Measurements from ENCODE around the gene BAG5. TPM values are rescaled to one million over a fixed set of nuclear protein-coding genes. Genes with fewer than 3 reads are reported as not detected.

Gene BAG5
- total and polyA plus RNA-seq, 8 donors = 22.7 to 32.1 (median 25.9) TPM

- no peak overlapping the region for H3K27ac ChIP-seq
- H3K27me3 ChIP-seq = no peaks in the 10 kb centered on the region
- no peaks in the 10 kb centered on the region for H3K9me3 ChIP-seq
- intact Hi-C loops (cut with DNase I) = no loop called here
- H3K4me1 ChIP-seq = peaks cover 14 to 47% of the 10 kb centered on the region in 2 donors
- DNase-seq (no peak), ATAC-seq (no peak)
- TF ChIP-seq CTCF (IDR thresholded peaks at IDR 0.05) = no peak
- H3K4me3 ChIP-seq = no peak overlapping the region
- peaks cover 0 to 58% of the 10 kb centered on the region in 2 donors for H3K36me3 ChIP-seq
Observed at GRCh38 chr14:103531421-103532215, 30.8 kb downstream of the BAG5 start.

- no peaks in the 10 kb centered on the region for H3K9me3 ChIP-seq
- intact Hi-C loops (cut with DNase I) = no loop called here
- no peak for TF ChIP-seq CTCF (IDR thresholded peaks at IDR 0.05)
Observed at GRCh38 chr14:103530831-103531230, 31.6 kb downstream of the BAG5 start.

DNA sequence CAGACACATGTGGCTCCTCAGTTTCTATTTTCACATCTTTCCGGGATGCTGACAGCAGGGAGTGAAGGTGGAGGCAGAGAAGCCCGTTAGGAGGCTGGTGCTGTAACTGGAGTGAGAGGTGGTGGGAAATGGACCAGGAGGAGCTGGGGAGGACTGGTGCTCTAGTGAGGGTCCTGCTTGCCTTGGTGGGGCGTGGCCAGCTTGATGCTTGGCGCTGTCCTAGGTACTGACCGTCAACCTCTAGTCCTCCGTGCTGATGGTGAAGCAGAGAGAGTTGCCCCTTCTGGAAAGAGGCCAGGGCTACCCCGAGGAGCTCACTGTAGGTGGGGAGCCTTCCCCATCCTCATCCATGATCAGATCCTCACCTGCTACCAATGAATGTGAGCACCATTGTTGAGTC, 32.1 kb downstream of the BAG5 start:
- no peaks in the 10 kb centered on the region for H3K27me3 ChIP-seq
- H3K4me1 ChIP-seq = peaks cover 14 to 51% of the 10 kb centered on the region in 2 donors
- intact Hi-C loops (cut with DNase I) = no loop called here
- H3K9me3 ChIP-seq = no peaks in the 10 kb centered on the region
- H3K36me3 ChIP-seq = peaks cover 0 to 47% of the 10 kb centered on the region in 2 donors
- TF ChIP-seq CTCF (IDR thresholded peaks at IDR 0.05) = no peak
- DNase-seq = no peak
- no peak overlapping the region for H3K27ac ChIP-seq
- no peak for ATAC-seq
- H3K4me3 ChIP-seq = peak overlapping the region in 1 of 2 donors; percentile 99

More at GRCh38 chr14:103530831-103531230, 31.6 kb downstream of the BAG5 start:
- H3K27ac ChIP-seq = no peak overlapping the region
- H3K36me3 ChIP-seq = peaks cover 0 to 52% of the 10 kb centered on the region in 2 donors
- no peak overlapping the region for H3K4me3 ChIP-seq
- no peaks in the 10 kb centered on the region for H3K27me3 ChIP-seq
- H3K4me1 ChIP-seq = peaks cover 14 to 51% of the 10 kb centered on the region in 2 donors
- no peak for DNase-seq
- no peak for ATAC-seq

DNA sequence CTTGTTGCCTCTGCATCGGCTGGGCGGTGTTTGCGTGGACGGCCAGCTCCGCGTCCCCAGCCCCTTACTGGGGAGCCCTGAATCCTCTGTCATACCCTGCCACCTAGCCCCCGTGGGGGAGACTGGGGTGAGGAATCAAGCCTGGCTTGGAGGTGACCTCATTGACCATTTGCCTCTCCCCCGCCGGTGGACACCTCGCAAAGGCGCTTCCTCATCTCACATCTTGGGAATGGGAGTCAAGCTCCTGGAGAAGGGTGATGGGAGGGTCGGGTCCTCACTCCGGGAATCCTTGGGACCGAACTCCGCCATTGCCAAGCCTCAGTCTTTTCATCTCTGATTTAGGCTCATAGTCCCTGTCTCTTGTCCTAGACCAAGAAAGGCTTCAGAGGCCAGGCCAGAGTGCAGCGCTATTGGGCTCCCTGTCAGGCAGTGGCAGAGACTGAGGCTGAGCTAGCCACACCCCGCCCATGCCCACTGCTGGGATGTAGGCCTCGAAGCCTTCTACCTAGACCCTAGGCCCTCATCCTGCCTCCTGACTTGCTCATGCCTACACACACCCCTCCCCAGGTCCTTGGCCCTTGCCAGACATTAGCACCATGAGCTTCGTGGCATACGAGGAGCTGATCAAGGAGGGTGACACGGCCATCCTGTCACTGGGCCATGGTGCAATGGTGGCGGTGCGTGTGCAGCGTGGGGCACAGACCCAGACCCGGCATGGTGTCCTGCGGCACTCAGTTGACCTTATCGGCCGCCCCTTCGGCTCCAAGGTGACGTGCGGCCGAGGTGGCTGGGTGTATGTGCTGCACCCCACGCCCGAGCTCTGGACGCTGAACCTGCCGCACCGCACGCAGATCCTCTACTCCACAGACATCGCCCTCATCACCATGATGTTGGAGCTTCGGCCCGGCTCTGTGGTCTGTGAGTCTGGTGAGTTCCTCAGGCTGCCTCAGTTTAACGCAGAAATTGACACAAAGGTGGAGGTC, 32.8 kb downstream of the BAG5 start:
- no peaks in the 10 kb centered on the region for H3K9me3 ChIP-seq
- ATAC-seq = no peak
- peak overlapping the region; percentile 96 to 99 for H3K4me3 ChIP-seq
- no peak for TF ChIP-seq CTCF (IDR thresholded peaks at IDR 0.05)
- DNase-seq = no peak
- H3K27ac ChIP-seq = peak overlapping the region; percentile 58 to 86
- intact Hi-C loops (cut with DNase I) = no loop called here
- H3K4me1 ChIP-seq = peaks cover 14 to 51% of the 10 kb centered on the region in 2 donors
- peaks cover 0 to under 1% of the 10 kb centered on the region in 2 donors for H3K27me3 ChIP-seq
- H3K36me3 ChIP-seq = peaks cover 0 to 40% of the 10 kb centered on the region in 2 donors
